Lung (tissue), 12 donors: ENCODE data around the gene NIPBL. TPM values are rescaled to one million over a fixed set of nuclear protein-coding genes. Genes with fewer than 3 reads are reported as not detected.

Experiments used
- ATAC-seq: fragments of 200-7000 bp; cut with Tn5 transposase; one replicate; pipeline ENCODE4 v1.9.1; 2020; ENCODE audit warnings: moderate number of reproducible peaks; ENCODE audit not compliant: insufficient read depth, low FRiP score
- DNase-seq, 3 donors: peaks; one replicate each; pipeline ENCODE4 v3.0.0-alpha.2; 2013 to 2017
- H3K27ac ChIP-seq, 2 donors: one replicate each; pipeline ENCODE4 v1.5.1; 2013; ENCODE audit warnings: mild to moderate bottlenecking in 2 of 2, moderate library complexity in 2 of 2, control low read depth in 1 of 2, inconsistent platforms in 1 of 2, low read depth in 1 of 2, low read length in 1 of 2
- H3K27me3 ChIP-seq, 3 donors: one replicate each; pipeline ENCODE4 v1.5.1; 2013; ENCODE audit warnings: low read length in 2 of 3; ENCODE audit not compliant: control insufficient read depth in 3 of 3, insufficient read depth in 3 of 3
- H3K36me3 ChIP-seq, 4 donors: one replicate each; pipeline ENCODE4 v1.5.1; 2013; ENCODE audit warnings: low read length in 4 of 4, mild to moderate bottlenecking in 1 of 4, moderate library complexity in 1 of 4; ENCODE audit not compliant: control insufficient read depth in 4 of 4, insufficient read depth in 4 of 4
- H3K4me1 ChIP-seq, 5 donors: one replicate each; pipeline ENCODE4 v1.5.1; 2013; ENCODE audit warnings: low read length in 5 of 5, mild to moderate bottlenecking in 2 of 5, moderate library complexity in 1 of 5; ENCODE audit not compliant: control insufficient read depth in 5 of 5, insufficient read depth in 5 of 5
- H3K4me3 ChIP-seq: one replicate; pipeline ENCODE4 v1.5.1; 2013; ENCODE audit warnings: mild to moderate bottlenecking, control low read depth, moderate library complexity
- H3K9ac ChIP-seq, 2 donors: one replicate each; pipeline ENCODE4 v1.5.1; 2013; ENCODE audit warnings: low read length in 2 of 2, control low read depth in 1 of 2; ENCODE audit not compliant: insufficient read depth in 1 of 2
- H3K9me3 ChIP-seq, 4 donors: one replicate each; pipeline ENCODE4 v1.5.1; 2013; ENCODE audit warnings: low read length in 3 of 4, mild to moderate bottlenecking in 1 of 4, moderate library complexity in 1 of 4; ENCODE audit not compliant: control insufficient read depth in 4 of 4, insufficient read depth in 3 of 4
- CTCF ChIP-seq: IDR thresholded peaks from 2 replicates; pipeline ENCODE4 v1.5.1; 2012; ENCODE audit warnings: mild to moderate bottlenecking; ENCODE audit errors: control extremely low read depth, extremely low read depth
- WGBS, 2 donors: extraction: QIAGEN DNeasy Blood & Tissue Kit; methylation state at CpG; one replicate each; pipeline ENCODE4 v1.1.7; 2013; 5-methylcytosine and 5-hydroxymethylcytosine counted together
- polyA plus RNA-seq, 2 donors: library from polyadenylated mRNA; stranded (reverse); fragments of 200-250 nt; gene quantifications; one replicate each; pipeline ENCODE4 v1.2.1, GENCODE V29; 2013
- total RNA-seq, 2 donors: library from RNA; depleted of rRNA in 1 of 2; stranded (reverse); fragments of >200 nt in 1 of 2; gene quantifications; one replicate each; pipeline ENCODE4 v1.2.1, GENCODE V29; 2014 to 2021
- donor health status: control.
- donor health status: control.
- donor health status: Bipolar disorder and iron deficiency.
- donor health status: healthy.
- donor health status: DM: yes; HTN: yes; CAD: no.

The NIPBL gene
- total and polyA plus RNA-seq, 4 donors, result 13.7 to 124 (median 32.4) TPM

- TF ChIP-seq CTCF, result no peak
- no peak for DNase-seq
- Histone ChIP-seq H3K27me3 (no peaks in the 10 kb centered on the region), H3K36me3 (peaks cover 0 to 9% (median 2%) of the 10 kb centered on the region in 4 donors), H3K4me1 (no peaks in the 10 kb centered on the region), H3K27ac (no peak overlapping the region), H3K9ac (no peak overlapping the region), H3K4me3 (no peak overlapping the region), H3K9me3 (peaks cover 0 to 8% (median 0%) of the 10 kb centered on the region in 4 donors)
- WGBS, 2 donors, result 84 to 87% methylated on average over 12 of the region's 12 CpGs
- no peak for ATAC-seq
These were observed 210.1 kb downstream of the NIPBL start for GRCh38 chr5:37086466-37087173.

GRCh38 chr5:37088009-37088408 is 211.4 kb downstream of the NIPBL start:
- peaks cover 0 to 8% (median 0%) of the 10 kb centered on the region in 4 donors for H3K9me3 ChIP-seq
- no peak overlapping the region for H3K4me3 ChIP-seq
- no peaks in the 10 kb centered on the region for H3K4me1 ChIP-seq
- ATAC-seq (no peak), DNase-seq (no peak)
- H3K27me3 ChIP-seq, result no peaks in the 10 kb centered on the region
- peaks cover 0 to 9% (median 3%) of the 10 kb centered on the region in 4 donors for H3K36me3 ChIP-seq
- no peak overlapping the region for H3K9ac ChIP-seq
- no peak overlapping the region for H3K27ac ChIP-seq
- no peak for TF ChIP-seq CTCF
- WGBS, 2 donors, result 79 to 85% methylated on average over 6 of the region's 6 CpGs

- ATAC-seq, result no peak
- peaks cover 0 to 8% (median 0%) of the 10 kb centered on the region in 4 donors for H3K9me3 ChIP-seq
- no peak overlapping the region for H3K9ac ChIP-seq
- 65 to 81% methylated on average over 7 of the region's 7 CpGs for WGBS, 2 donors
- no peak overlapping the region for H3K27ac ChIP-seq
- no peak for DNase-seq
- H3K27me3 ChIP-seq, result no peaks in the 10 kb centered on the region
- H3K4me3 ChIP-seq, result no peak overlapping the region
- TF ChIP-seq CTCF, result no peak
- no peaks in the 10 kb centered on the region for H3K4me1 ChIP-seq
- peaks cover 0 to 5% (median under 1%) of the 10 kb centered on the region in 4 donors for H3K36me3 ChIP-seq
These were observed 213.7 kb downstream of the NIPBL start for GRCh38 chr5:37090123-37090726.
